KMS-11 (cell line): ENCODE results near the gene MYOM3.

ENCODE experiments used
- H2AFZ ChIP-seq: fragments of 200-600 bp; sonication (generic); 2 replicates; pipeline ENCODE4 v1.6.1; 2016; ENCODE audit warnings: antibody characterized with exemption, mixed run types, low read depth
- H3K27ac ChIP-seq: fragments of 200-600 bp; sonication (generic); 2 replicates; pipeline ENCODE4 v1.6.1; 2016; ENCODE audit warnings: mild to moderate bottlenecking, mixed run types
- H3K27me3 ChIP-seq: fragments of 200-600 bp; sonication (generic); 2 replicates; pipeline ENCODE4 v1.6.1; 2017; ENCODE audit warnings: mild to moderate bottlenecking, low read depth, mixed run types, moderate library complexity; ENCODE audit not compliant: insufficient read depth
- H3K36me3 ChIP-seq: fragments of 200-600 bp; sonication (generic); 2 replicates; pipeline ENCODE4 v1.6.1; 2017; ENCODE audit warnings: mild to moderate bottlenecking, mixed run types; ENCODE audit not compliant: insufficient read depth
- H3K4me1 ChIP-seq: fragments of 200-600 bp; sonication (generic); 2 replicates; pipeline ENCODE4 v1.6.1; 2016; ENCODE audit warnings: mild to moderate bottlenecking, low read depth, mixed run types; ENCODE audit not compliant: poor library complexity, severe bottlenecking
- H3K4me2 ChIP-seq: fragments of 200-600 bp; sonication (generic); 2 replicates; pipeline ENCODE4 v1.7.0; 2016; ENCODE audit warnings: mild to moderate bottlenecking, mixed run types
- H3K4me3 ChIP-seq: fragments of 200-600 bp; sonication (generic); IDR thresholded peaks from 2 replicates; pipeline ENCODE4 v1.6.1; 2017; ENCODE audit warnings: low read depth, low read length, mixed read lengths; ENCODE audit not compliant: insufficient read depth
- H3K79me2 ChIP-seq: fragments of 200-600 bp; sonication (generic); 2 replicates; pipeline ENCODE4 v1.6.1; 2016; ENCODE audit warnings: low read depth, mixed run types; ENCODE audit not compliant: insufficient read depth
- H3K9ac ChIP-seq: fragments of 200-600 bp; sonication (generic); 2 replicates; pipeline ENCODE4 v1.6.1; 2016; ENCODE audit warnings: mild to moderate bottlenecking, mixed run types
- H4K20me1 ChIP-seq: fragments of 200-600 bp; sonication (generic); 2 replicates; pipeline ENCODE4 v1.6.1; 2016; ENCODE audit warnings: mild to moderate bottlenecking, mixed run types; ENCODE audit not compliant: insufficient read depth
- TF ChIP-seq, protein P1 (sequence below): fragments of 200-600 bp; sonication (generic); conservative IDR thresholded peaks from 2 replicates; pipeline ENCODE4 v1.6.1; 2017; ENCODE audit warnings: low read depth, mild to moderate bottlenecking, antibody characterized with exemption, low read length, moderate library complexity, mixed read lengths

MYOM3 gene

GRCh38 chr1:24084050-24084449 is 27.9 kb downstream of the MYOM3 start:
- Histone ChIP-seq H2AFZ (no peak overlapping the region), H3K4me1 (no peaks in the 10 kb centered on the region)
- TF ChIP-seq, protein P1, sequence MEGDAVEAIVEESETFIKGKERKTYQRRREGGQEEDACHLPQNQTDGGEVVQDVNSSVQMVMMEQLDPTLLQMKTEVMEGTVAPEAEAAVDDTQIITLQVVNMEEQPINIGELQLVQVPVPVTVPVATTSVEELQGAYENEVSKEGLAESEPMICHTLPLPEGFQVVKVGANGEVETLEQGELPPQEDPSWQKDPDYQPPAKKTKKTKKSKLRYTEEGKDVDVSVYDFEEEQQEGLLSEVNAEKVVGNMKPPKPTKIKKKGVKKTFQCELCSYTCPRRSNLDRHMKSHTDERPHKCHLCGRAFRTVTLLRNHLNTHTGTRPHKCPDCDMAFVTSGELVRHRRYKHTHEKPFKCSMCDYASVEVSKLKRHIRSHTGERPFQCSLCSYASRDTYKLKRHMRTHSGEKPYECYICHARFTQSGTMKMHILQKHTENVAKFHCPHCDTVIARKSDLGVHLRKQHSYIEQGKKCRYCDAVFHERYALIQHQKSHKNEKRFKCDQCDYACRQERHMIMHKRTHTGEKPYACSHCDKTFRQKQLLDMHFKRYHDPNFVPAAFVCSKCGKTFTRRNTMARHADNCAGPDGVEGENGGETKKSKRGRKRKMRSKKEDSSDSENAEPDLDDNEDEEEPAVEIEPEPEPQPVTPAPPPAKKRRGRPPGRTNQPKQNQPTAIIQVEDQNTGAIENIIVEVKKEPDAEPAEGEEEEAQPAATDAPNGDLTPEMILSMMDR = no peak

DNA sequence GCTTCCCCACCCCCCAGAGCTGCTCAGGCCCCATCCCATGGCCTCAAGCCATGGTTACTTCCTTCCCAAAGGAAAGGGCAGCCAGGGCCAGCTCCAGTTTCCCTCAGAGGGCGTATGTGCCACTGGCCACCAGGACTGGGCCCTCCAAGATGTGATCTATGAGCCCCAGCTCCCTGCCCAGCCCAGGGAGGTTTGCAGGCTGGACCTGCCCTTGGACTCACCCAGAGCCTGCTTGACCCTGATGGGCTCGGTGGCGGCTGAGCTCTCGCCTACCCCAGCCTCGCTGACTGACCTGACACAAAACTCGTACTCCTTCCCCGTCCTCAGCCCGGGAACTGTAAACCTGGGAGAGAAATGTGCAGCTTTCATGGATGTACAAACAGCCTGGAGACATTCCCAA is 29.6 kb downstream of the MYOM3 start:
- no peak overlapping the region for H3K4me3 ChIP-seq
- H2AFZ ChIP-seq = no peak overlapping the region
- H4K20me1 ChIP-seq = no peaks in the 10 kb centered on the region
- no peak overlapping the region for H3K4me2 ChIP-seq
- no peaks in the 10 kb centered on the region for H3K36me3 ChIP-seq
- TF ChIP-seq, protein P1 = no peak
- 0 out of 2 replicates have a peak, but pooled peaks cover 4% of the 10 kb centered on the region for H3K27me3 ChIP-seq
- no peak overlapping the region for H3K9ac ChIP-seq
- H3K4me1 ChIP-seq = no peaks in the 10 kb centered on the region
- H3K79me2 ChIP-seq = no peaks in the 10 kb centered on the region
- no peak overlapping the region for H3K27ac ChIP-seq

More at GRCh38 chr1:24084050-24084449, 27.9 kb downstream of the MYOM3 start:
- Histone ChIP-seq H3K27ac (no peak overlapping the region), H3K79me2 (no peaks in the 10 kb centered on the region), H3K9ac (no peak overlapping the region), H3K36me3 (no peaks in the 10 kb centered on the region), H3K27me3 (0 out of 2 replicates have a peak, but pooled peaks cover 4% of the 10 kb centered on the region), H3K4me2 (no peak overlapping the region), H4K20me1 (no peaks in the 10 kb centered on the region), H3K4me3 (no peak overlapping the region)

DNA sequence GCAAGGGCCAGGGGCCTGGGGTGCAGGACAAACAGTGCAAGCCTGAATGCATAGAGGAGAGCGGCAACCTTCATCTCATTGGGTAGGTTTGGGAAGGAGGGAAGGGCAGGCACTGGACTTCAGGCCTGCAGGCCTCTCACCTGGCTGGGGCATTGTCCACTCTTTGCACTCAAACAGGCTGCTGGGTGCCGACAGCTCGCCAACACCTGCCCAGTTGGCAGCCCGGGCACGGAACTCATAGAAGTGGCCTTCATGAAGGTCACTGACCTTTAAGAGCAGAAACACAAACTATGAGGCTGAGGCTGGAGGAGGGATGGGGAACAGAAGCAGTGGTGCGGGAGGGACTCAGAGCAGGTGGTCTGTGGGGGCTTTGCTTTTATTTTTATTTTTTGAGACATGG is 30.7 kb downstream of the MYOM3 start:
- H3K4me2 ChIP-seq = no peak overlapping the region
- H4K20me1 ChIP-seq = no peaks in the 10 kb centered on the region
- no peak overlapping the region for H3K27ac ChIP-seq
- TF ChIP-seq, protein P1 = no peak
- H3K4me3 ChIP-seq = no peak overlapping the region
- no peaks in the 10 kb centered on the region for H3K4me1 ChIP-seq
- 0 out of 2 replicates have a peak, but pooled peaks cover 4% of the 10 kb centered on the region for H3K27me3 ChIP-seq
- H3K9ac ChIP-seq = no peak overlapping the region
- no peaks in the 10 kb centered on the region for H3K79me2 ChIP-seq
- no peaks in the 10 kb centered on the region for H3K36me3 ChIP-seq
- H2AFZ ChIP-seq = no peak overlapping the region

- no peak overlapping the region for H3K9ac ChIP-seq
- no peaks in the 10 kb centered on the region for H4K20me1 ChIP-seq
These were observed 31.8 kb downstream of the MYOM3 start for GRCh38 chr1:24080131-24080530.

More at GRCh38 chr1:24080131-24080530, 31.8 kb downstream of the MYOM3 start:
- Histone ChIP-seq H3K79me2 (no peaks in the 10 kb centered on the region), H3K27ac (no peak overlapping the region), H3K27me3 (no peaks in the 10 kb centered on the region), H3K4me3 (no peak overlapping the region), H3K4me1 (no peaks in the 10 kb centered on the region), H3K4me2 (no peak overlapping the region), H2AFZ (no peak overlapping the region), H3K36me3 (no peaks in the 10 kb centered on the region)
- TF ChIP-seq, protein P1 = no peak
